GM13976 (cell line): ENCODE data around the gene FOXO3.

Source experiments
- DNase-seq: peaks from one replicate; pipeline ENCODE4 v3.0.0; 2012; ENCODE audit warnings: low spot score
- in situ Hi-C: fragments of 300-500 bp; cut with MboI; formaldehyde crosslinking; loops from one replicate; pipeline ENCODE4 v1.12.0; 2022; ENCODE audit warnings: low sequenced_read_pairs, mixed read lengths, inconsistent platforms; ENCODE audit not compliant: unreplicated experiment
- TF ChIP-seq, protein P1 (sequence below): IDR thresholded peaks from 2 replicates; pipeline ENCODE4 v1.5.1; 2012; ENCODE audit warnings: borderline replicate concordance, mild to moderate bottlenecking; ENCODE audit not compliant: insufficient read depth; ENCODE audit errors: extremely low read depth, missing control alignments, control extremely low read depth

The FOXO3 gene

DNA sequence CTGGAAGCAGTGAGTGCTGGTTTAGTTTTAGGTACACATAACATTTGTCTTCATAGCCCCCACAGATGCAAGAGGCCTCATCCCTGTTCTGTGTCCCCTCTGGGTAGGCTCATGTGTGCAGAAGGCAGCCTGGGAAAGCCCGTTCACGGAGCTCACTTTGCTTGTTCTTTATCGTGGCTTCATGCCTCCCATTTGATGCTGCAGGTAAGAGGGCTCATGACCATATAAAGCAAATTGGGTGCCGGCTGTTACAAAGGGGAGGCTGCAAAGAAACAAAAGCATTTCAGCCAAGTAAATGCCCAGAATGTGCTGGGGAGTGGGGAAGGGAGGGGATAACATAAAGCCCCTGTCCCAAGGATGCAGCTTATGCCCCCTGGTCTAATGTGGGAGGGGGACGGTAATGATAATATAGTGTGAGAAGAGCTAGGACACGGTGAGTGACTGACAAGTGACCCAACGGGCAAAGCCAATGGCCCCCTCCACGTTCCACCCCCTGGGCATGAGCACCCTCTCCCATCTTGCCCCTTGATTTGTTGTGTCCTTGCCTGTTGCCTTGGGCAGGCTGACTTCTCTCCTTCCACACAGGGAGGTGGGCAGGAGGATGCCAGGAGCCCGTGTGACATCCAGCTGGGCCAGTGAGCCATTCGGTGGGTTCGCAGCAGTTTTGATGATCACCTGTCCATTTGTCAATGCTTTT lies 138.0 kb downstream of the FOXO3 start:
- no peak for DNase-seq
- TF ChIP-seq, protein P1, sequence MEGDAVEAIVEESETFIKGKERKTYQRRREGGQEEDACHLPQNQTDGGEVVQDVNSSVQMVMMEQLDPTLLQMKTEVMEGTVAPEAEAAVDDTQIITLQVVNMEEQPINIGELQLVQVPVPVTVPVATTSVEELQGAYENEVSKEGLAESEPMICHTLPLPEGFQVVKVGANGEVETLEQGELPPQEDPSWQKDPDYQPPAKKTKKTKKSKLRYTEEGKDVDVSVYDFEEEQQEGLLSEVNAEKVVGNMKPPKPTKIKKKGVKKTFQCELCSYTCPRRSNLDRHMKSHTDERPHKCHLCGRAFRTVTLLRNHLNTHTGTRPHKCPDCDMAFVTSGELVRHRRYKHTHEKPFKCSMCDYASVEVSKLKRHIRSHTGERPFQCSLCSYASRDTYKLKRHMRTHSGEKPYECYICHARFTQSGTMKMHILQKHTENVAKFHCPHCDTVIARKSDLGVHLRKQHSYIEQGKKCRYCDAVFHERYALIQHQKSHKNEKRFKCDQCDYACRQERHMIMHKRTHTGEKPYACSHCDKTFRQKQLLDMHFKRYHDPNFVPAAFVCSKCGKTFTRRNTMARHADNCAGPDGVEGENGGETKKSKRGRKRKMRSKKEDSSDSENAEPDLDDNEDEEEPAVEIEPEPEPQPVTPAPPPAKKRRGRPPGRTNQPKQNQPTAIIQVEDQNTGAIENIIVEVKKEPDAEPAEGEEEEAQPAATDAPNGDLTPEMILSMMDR, result no peak
- in situ Hi-C loops, result no loop called here

DNA sequence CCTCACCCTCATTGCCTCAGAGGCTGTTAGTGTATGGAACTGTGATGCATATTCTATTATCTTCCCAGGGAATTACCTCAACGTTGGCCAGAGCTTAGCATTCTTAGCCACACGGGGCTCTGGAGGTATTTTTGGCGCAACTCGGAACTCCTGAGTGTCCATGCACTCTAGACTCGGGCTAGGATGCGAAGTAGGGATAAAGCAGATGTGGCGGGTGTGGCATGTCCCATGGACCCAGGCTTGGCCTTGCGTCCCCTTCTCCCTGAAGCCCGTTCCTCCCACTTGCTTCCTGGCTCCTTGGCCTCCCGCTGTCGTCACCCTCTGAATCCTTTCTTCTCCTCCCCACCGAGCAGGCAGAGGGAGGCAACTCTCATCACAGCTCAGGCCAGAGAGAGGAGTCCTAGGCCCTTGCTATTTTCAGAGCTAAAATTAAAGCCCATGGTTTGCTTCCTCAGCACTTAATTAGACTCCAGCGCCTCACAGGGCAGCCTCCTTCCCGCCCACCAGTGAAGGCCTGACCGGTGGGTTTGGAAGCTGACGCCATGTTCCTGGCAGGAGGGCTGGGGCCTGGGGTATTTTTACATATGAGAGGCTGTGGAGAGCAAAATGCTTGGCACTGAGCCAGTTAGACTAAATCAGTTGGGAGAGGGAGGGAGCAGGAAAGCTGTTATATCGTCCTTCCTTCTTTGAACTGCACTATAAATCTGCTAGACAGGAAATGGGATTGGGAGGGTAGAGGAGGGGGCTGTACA lies 138.7 kb downstream of the FOXO3 start:
- no peak for DNase-seq
- in situ Hi-C loops, result no loop called here
- TF ChIP-seq, protein P1, result no peak

DNA sequence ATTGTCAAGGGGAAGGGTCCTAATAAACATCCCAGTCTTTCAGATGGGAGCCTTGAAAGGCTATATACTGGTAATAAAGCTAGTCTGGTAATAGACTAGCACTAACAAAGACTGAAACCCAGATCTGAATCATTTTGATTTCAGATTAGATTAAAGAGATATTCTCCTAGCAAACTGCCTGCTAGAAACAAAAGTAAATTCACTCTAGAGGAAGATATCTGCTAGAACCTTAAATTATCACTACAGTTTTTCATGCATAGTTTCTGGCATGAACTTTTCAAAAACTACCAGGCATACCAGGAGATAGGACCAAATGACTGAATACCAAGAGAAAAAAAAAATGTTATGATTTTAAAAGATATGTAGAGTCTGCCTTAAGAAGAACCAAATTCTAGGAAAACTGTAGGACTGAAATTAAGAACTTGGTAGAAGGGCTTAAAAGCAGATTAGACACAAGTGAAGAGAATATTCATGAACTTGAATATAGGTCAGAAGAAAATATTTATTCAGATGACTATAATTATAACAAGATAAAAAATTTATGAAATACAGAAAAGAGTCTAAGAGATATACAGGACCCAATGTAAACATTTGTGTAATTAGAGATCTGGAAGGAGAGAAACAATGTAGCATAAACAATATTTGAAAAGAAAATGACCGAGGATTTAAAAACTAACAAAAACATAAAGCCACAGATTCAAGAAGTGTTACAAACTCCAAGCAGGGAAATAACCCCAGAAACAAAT lies 141.6 kb downstream of the FOXO3 start:
- TF ChIP-seq, protein P1, result no peak
- in situ Hi-C loops, result no loop called here
- no peak for DNase-seq

DNA sequence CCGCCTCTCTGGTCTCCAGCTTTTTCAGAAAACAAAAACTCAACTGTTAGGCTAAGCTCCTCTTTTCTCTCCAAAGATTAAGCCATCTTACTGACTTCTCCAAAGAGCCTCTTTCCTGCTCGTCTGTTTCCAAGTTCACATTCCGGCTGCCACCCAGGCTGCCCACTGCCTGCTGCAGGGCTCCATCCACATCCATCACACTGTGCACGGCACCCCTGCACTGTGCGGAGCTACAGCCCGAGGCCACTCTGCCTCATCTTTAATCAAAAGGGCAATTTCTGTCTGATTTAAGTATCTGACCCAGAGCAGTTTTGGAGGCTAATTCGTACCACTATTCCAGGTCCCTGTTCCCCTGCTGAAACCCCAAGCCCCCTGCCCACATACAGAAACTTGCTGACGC lies 145.9 kb downstream of the FOXO3 start:
- in situ Hi-C loops, result no loop called here

DNA sequence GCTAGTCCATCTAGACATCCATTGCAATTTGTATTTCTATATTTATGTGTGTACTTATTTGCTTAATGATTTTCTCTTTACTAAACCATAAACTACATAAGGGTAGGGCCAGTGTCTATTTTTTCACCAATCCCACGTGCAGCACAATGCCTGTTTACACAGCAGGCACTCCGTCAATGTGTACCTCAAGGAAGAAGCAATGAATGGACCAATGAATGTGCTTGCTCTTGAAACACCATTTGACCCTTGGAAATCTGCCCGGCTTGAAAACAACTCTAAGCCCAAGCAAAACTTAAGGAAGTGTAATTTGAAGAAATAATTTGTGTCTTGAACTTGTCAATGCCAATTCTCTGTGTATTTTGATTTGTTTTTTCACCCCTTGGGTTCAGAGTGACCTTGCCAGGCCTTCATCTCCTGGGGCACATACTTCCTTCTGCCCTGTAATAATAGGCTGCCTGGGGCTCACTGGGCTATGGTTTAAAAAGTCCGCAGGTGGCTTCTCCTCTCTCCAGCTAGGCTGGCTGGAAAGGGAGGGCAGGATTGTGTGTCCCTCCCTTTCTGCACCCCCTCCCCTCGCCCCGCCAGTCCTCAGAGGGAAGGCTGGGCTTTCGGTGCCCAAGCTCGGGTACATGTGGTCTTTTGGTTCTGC lies 146.7 kb downstream of the FOXO3 start:
- TF ChIP-seq, protein P1, result no peak
- in situ Hi-C loops, result no loop called here
- no peak for DNase-seq

More for the DNA sequence above, 145.9 kb downstream of the FOXO3 start:
- DNase-seq, result no peak
- TF ChIP-seq, protein P1, result no peak

DNA sequence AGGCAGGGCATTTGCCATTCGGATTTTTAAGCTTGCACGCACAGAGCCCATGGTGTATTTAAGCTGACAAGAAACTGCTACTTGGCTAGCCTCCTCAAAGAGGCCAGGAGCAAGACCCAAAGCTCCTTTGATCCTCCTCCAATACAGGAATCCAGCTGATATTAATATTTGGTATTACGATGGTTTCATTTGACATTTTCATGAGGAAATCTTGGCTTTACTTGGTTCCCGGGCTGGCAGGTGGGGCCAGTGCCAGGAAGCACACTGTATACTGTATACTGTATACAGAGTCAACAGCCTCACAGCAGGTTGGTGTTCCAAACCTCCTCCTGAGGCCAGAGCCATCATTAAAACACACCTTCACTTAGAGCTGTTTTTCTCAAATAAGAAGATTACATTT lies 149.3 kb downstream of the FOXO3 start:
- DNase-seq, result no peak
- in situ Hi-C loops, result no loop called here
- TF ChIP-seq, protein P1, result no peak
